H1 (cell line): ENCODE measurements around the gene GBE1. TPM values are rescaled to one million over a fixed set of nuclear protein-coding genes. Genes with fewer than 3 reads are reported as not detected.

ENCODE experiments used
- HDAC6 ChIP-seq: IDR thresholded peaks from one replicate; pipeline ENCODE4 v1.7.1; 2012; ENCODE audit warnings: low read depth, mild to moderate bottlenecking, inconsistent platforms, low read length, moderate library complexity
- SIRT6 ChIP-seq: IDR thresholded peaks from one replicate; pipeline ENCODE4 v1.7.1; 2012; ENCODE audit warnings: low read length, inconsistent platforms
- TCF12 ChIP-seq: IDR thresholded peaks from 2 replicates; pipeline ENCODE4 v1.6.1; 2011; ENCODE audit warnings: low read depth, mild to moderate bottlenecking, low read length
- polyA plus RNA-seq, 7 experiments: library from polyadenylated mRNA; depleted of rRNA in 3 of 7; stranded (reverse) in 5 of 7; unstranded in 2 of 7; fragments of >200 nt in 5 of 7; fragments of 200-250 nt in 2 of 7; gene quantifications; 1 replicate in 5 of 7; 2 replicates in 1 of 7; 4 replicates in 1 of 7; pipeline versions ENCODE4 v1.2.1 to v1.2.3, GENCODE V29; 2011 to 2013; ENCODE audit warnings: missing spikeins in 2 of 7, mixed read lengths in 2 of 7
- total RNA-seq: library from RNA; stranded (reverse); fragmentation: NEBNext Ultra II Directional; extraction: Animal tissue kit (Norgen Biotek cat#: 25700); gene quantifications from 2 replicates; pipeline ENCODE4 v1.2.1, GENCODE V29; 2021

GBE1 gene
- total and polyA plus RNA-seq, 2 of the 8 experiments (the other 6 are each of a cell fraction or from before 2014, with no cell fraction given) = 3.3 to 7.3 TPM

GRCh38 chr3:81445712-81446111 is 315.7 kb downstream of the GBE1 start (continued):
- TF ChIP-seq TCF12 (no peak), HDAC6 (no peak), SIRT6 (no peak)
